K562 (cell line): Measurements from ENCODE around the gene NT5C.

Experiments used
- BRD4 ChIP-seq: fragments of 200-600 bp; sonication (generic); IDR thresholded peaks from 2 replicates; pipeline ENCODE4 v1.6.1; 2017; ENCODE audit warnings: inconsistent platforms
- CREB5 ChIP-seq: fragments of 250-450 bp; sonication (Bioruptor Pico); IDR thresholded peaks from 2 replicates; pipeline ENCODE4 v1.5.0; 2020; ENCODE audit warnings: mild to moderate bottlenecking
- CTCF ChIP-seq, 3 experiments: IDR thresholded peaks in 2 of 3; conservative IDR thresholded peaks in 1 of 3; 2 replicates each; pipeline ENCODE4 v1.5.1; 2011 to 2012; ENCODE audit warnings: low read length in 3 of 3, mild to moderate bottlenecking in 3 of 3, control low read depth in 2 of 3, improper control_type of control experiment in 1 of 3, inconsistent platforms in 1 of 3, low read depth in 1 of 3, mixed read lengths in 1 of 3, moderate library complexity in 1 of 3; ENCODE audit not compliant: insufficient read depth in 2 of 3
- EZH2 ChIP-seq: IDR thresholded peaks from 2 replicates; pipeline ENCODE4 v1.6.1; 2012; ENCODE audit warnings: low read depth, mild to moderate bottlenecking, inconsistent platforms, low read length, borderline replicate concordance
- HDAC3 ChIP-seq: fragments of 450-650 bp; IDR thresholded peaks from 2 replicates; pipeline ENCODE4 v1.6.1; 2018; ENCODE audit warnings: borderline replicate concordance, mild to moderate bottlenecking, moderate library complexity; ENCODE audit not compliant: partially characterized antibody
- JUND ChIP-seq, 2 experiments: IDR thresholded peaks; 2 replicates in 1 of 2; 3 replicates in 1 of 2; pipeline ENCODE4 v1.6.1; 2011; ENCODE audit warnings: borderline replicate concordance in 2 of 2, low read depth in 2 of 2, low read length in 2 of 2, improper control_type of control experiment in 1 of 2, missing biosample characterization in 1 of 2, missing genetic modification characterization in 1 of 2, missing genetic modification reagents in 1 of 2
- POLR3A ChIP-seq: IDR thresholded peaks from 2 replicates; pipeline ENCODE4 v1.6.1; 2011; ENCODE audit warnings: borderline replicate concordance, mild to moderate bottlenecking, moderate library complexity; ENCODE audit not compliant: insufficient read length, insufficient read depth; ENCODE audit errors: extremely low read depth
- SPI1 ChIP-seq: IDR thresholded peaks from 2 replicates; pipeline ENCODE4 v1.6.1; 2011; ENCODE audit warnings: low read depth, low read length, control low read depth, borderline replicate concordance
- TCF3 ChIP-seq: sonication (generic); formaldehyde crosslinking; IDR thresholded peaks from 2 replicates; pipeline ENCODE4 v1.4.0; 2020; ENCODE audit warnings: mild to moderate bottlenecking, missing genetic modification reagents
- U2AF1 ChIP-seq: fragments of 200-400 bp; formaldehyde crosslinking; optimal IDR thresholded peaks from 2 replicates; pipeline ENCODE3; 2017; ENCODE audit warnings: mild to moderate bottlenecking, low read depth, low read length, moderate library complexity
- ZNF512 ChIP-seq: IDR thresholded peaks from 2 replicates; pipeline ENCODE4 v1.6.1; 2016; ENCODE audit warnings: missing genetic modification characterization, missing compliant biosample characterization
- ZNF589 ChIP-seq: fragments of 200-800 bp; sonication (Bioruptor generic); IDR thresholded peaks from 2 replicates; pipeline ENCODE4 v1.6.1; 2016; ENCODE audit warnings: low read depth, missing genetic modification characterization, missing compliant biosample characterization

GRCh38 chr17:75173526-75173925, 42.0 kb upstream of the NT5C start:
- TF ChIP-seq CTCF (IDR thresholded peaks at IDR 0.05 in 2 of 3, conservative IDR thresholded peaks at IDR 0.05 in 1 of 3; ENCODE audit: insufficient read depth in 2 of 3, low read depth in 1 of 3, low read length in 3 of 3) (no peak), TCF3 (CRISPR knock-in tag) (no peak), SPI1 (no peak), U2AF1 (no peak), CREB5 (CRISPR knock-in tag) (no peak), BRD4 (no peak), EZH2 (no peak), JUND (IDR thresholded peaks at IDR 0.05; ENCODE audit: borderline replicate concordance, low read depth, low read length) (no peak), JUND (tag; IDR thresholded peaks at IDR 0.05; ENCODE audit: borderline replicate concordance, low read depth, low read length) (no peak), POLR3A (no peak), HDAC3 (no peak), ZNF512 (tag) (no peak), ZNF589 (CRISPR knock-in tag) (no peak)
